GM12878 (cell line): ENCODE data around the gene RICTOR. TPM values are rescaled to one million over a fixed set of nuclear protein-coding genes. Genes with fewer than 3 reads are reported as not detected.

ENCODE experiments used
- ATAC-seq: fragments of 200-7000 bp; cut with Tn5 transposase; 3 replicates; pipeline ENCODE4 v1.9.1; 2020; ENCODE audit warnings: mild to moderate bottlenecking, moderate library complexity
- BruUV-seq: library from RNA; stranded (reverse); fragments of 400-500 nt; replicated peaks from 2 replicates; lab custom pipeline; 2021; lab: Mats Ljungman, UMichigan
- CTCF ChIA-PET: fragments of 300-600 bp; sonication (Branson Sonifier 250); formaldehyde crosslinking; extraction: SDS; loops from one replicate; lab custom pipeline; 2021; ENCODE audit warnings: inconsistent platforms; lab: Yijun Ruan, JAX
- POLR2A ChIA-PET: fragments of 350-600 bp; formaldehyde crosslinking; extraction: SDS; loops from one replicate; lab custom pipeline; 2021; ENCODE audit warnings: inconsistent platforms; lab: Charles Lee
- RAD21 ChIA-PET: fragments of 300-600 bp; sonication (Branson Sonifier 250); formaldehyde crosslinking; loops from one replicate; lab custom pipeline; 2023; ENCODE audit warnings: antibody characterized with exemption; ENCODE audit not compliant: unreplicated experiment; lab: Charles Lee
- SMC1A ChIA-PET: fragments of 300-600 bp; sonication (Branson Sonifier 250); formaldehyde crosslinking; loops from one replicate; lab custom pipeline; 2023; ENCODE audit not compliant: unreplicated experiment, uncharacterized antibody; lab: Charles Lee
- DNase-seq: peaks from one replicate; pipeline ENCODE4 v3.0.0-alpha.2; 2011; ENCODE audit warnings: low read depth, low spot score
- FAIRE-seq: peaks from 3 replicates; lab custom pipeline; 2011; peaks lifted over from hg19 to GRCh38; lab: Jason Lieb, UNC
- H2AFZ ChIP-seq: 2 replicates; pipeline ENCODE4 v1.6.0; 2011; ENCODE audit warnings: low read depth, low read length, control low read depth; ENCODE audit not compliant: control insufficient read depth
- H3K27ac ChIP-seq: 2 replicates; pipeline ENCODE4 v1.5.1; 2011; ENCODE audit warnings: control low read depth; ENCODE audit not compliant: control insufficient read depth, insufficient read depth
- H3K27me3 ChIP-seq, 2 experiments: replicated peaks in 1 of 2; 2 replicates each; pipeline versions ENCODE4 v1.6.0 to v1.6.1; 2011; ENCODE audit warnings: low read length in 1 of 2; ENCODE audit not compliant: control insufficient read depth in 2 of 2, insufficient read depth in 2 of 2
- H3K36me3 ChIP-seq, 2 experiments: 2 replicates each; pipeline ENCODE4 v1.5.1; 2011; ENCODE audit warnings: low read length in 1 of 2; ENCODE audit not compliant: control insufficient read depth in 2 of 2, insufficient read depth in 2 of 2
- H3K4me1 ChIP-seq: 2 replicates; pipeline ENCODE4 v1.6.1; 2011; ENCODE audit warnings: mild to moderate bottlenecking, low read length, moderate library complexity, mixed read lengths; ENCODE audit not compliant: control insufficient read depth, insufficient read depth
- H3K4me2 ChIP-seq: 2 replicates; pipeline ENCODE4 v1.6.0; 2011; ENCODE audit warnings: control low read depth; ENCODE audit not compliant: control insufficient read depth, insufficient read depth
- H3K4me3 ChIP-seq: fragments of 200-600 bp; sonication (generic); 2 replicates; pipeline ENCODE4 v1.5.1; 2016
- H3K79me2 ChIP-seq: 2 replicates; pipeline ENCODE4 v1.6.0; 2011; ENCODE audit warnings: low read length; ENCODE audit not compliant: control insufficient read depth, insufficient read depth
- H3K9ac ChIP-seq: 2 replicates; pipeline ENCODE4 v1.8.0; 2011; ENCODE audit warnings: low read length, control low read depth, mixed read lengths; ENCODE audit not compliant: control insufficient read depth, insufficient read depth
- H3K9me3 ChIP-seq: replicated peaks from 3 replicates; pipeline ENCODE4 v1.5.1; 2011; ENCODE audit warnings: mild to moderate bottlenecking, low read length; ENCODE audit not compliant: control insufficient read depth, insufficient read depth
- H4K20me1 ChIP-seq: 2 replicates; pipeline ENCODE4 v1.6.0; 2011; ENCODE audit not compliant: control insufficient read depth, insufficient read depth
- BHLHE40 ChIP-seq, 2 experiments: fragments of 450-650 bp in 1 of 2; IDR thresholded peaks; 2 replicates each; pipeline ENCODE4 v1.6.1; 2011 to 2017; ENCODE audit warnings: low read depth in 2 of 2, borderline replicate concordance in 1 of 2, improper control_type of control experiment in 1 of 2, low read length in 1 of 2, mild to moderate bottlenecking in 1 of 2
- BMI1 ChIP-seq: fragments of 450-650 bp; IDR thresholded peaks from 2 replicates; pipeline ENCODE4 v1.6.1; 2016; ENCODE audit warnings: mild to moderate bottlenecking, moderate library complexity, borderline replicate concordance
- CHD2 ChIP-seq: IDR thresholded peaks from 2 replicates; pipeline ENCODE4 v1.6.1; 2011; ENCODE audit warnings: low read depth, low read length, improper control_type of control experiment, borderline replicate concordance
- CHD4 ChIP-seq: fragments of 200-600 bp; sonication (generic); IDR thresholded peaks from 2 replicates; pipeline ENCODE4 v1.6.1; 2016; ENCODE audit warnings: mild to moderate bottlenecking
- CTCF ChIP-seq, 3 experiments: IDR thresholded peaks in 2 of 3; conservative IDR thresholded peaks in 1 of 3; 2 replicates each; pipeline ENCODE4 v1.5.1; 2011; ENCODE audit warnings: low read depth in 3 of 3, low read length in 3 of 3, mild to moderate bottlenecking in 3 of 3, control low read depth in 2 of 3, moderate library complexity in 2 of 3, inconsistent platforms in 1 of 3, mixed read lengths in 1 of 3; ENCODE audit not compliant: control insufficient read depth in 2 of 3, insufficient read depth in 1 of 3; ENCODE audit errors: extremely low read depth in 1 of 3
- EP300 ChIP-seq, 2 experiments: fragments of 150-350 bp in 1 of 2; IDR thresholded peaks; 2 replicates each; pipeline ENCODE4 v1.6.1; 2011 to 2012; ENCODE audit warnings: low read depth in 2 of 2, low read length in 2 of 2, borderline replicate concordance in 1 of 2, improper control_type of control experiment in 1 of 2, inconsistent platforms in 1 of 2; ENCODE audit not compliant: control insufficient read depth in 1 of 2
- GABPA ChIP-seq: IDR thresholded peaks from 2 replicates; pipeline ENCODE4 v1.6.1; 2014; ENCODE audit warnings: antibody characterized with exemption, low read depth, mild to moderate bottlenecking, inconsistent platforms
- IRF3 ChIP-seq: fragments of 450-650 bp; IDR thresholded peaks from 2 replicates; pipeline ENCODE4 v1.6.1; 2014; ENCODE audit warnings: mild to moderate bottlenecking
- PML ChIP-seq: IDR thresholded peaks from 2 replicates; pipeline ENCODE4 v1.6.1; 2012; ENCODE audit warnings: low read length, inconsistent platforms
- POU2F2 ChIP-seq: IDR thresholded peaks from 3 replicates; pipeline ENCODE4 v1.6.1; 2011; ENCODE audit warnings: low read depth, mild to moderate bottlenecking, low read length, borderline replicate concordance
- RAD51 ChIP-seq: fragments of 450-650 bp; IDR thresholded peaks from 2 replicates; pipeline ENCODE4 v1.6.1; 2016; ENCODE audit warnings: moderate library complexity, mild to moderate bottlenecking, inconsistent platforms
- RCOR1 ChIP-seq: conservative IDR thresholded peaks from 2 replicates; pipeline ENCODE4 v1.6.1; 2012; ENCODE audit warnings: low read depth, low read length, improper control_type of control experiment
- SREBF1 ChIP-seq: IDR thresholded peaks from 2 replicates; pipeline ENCODE4 v1.6.1; 2012; ENCODE audit warnings: mild to moderate bottlenecking, low read length
- ZNF217 ChIP-seq: fragments of 450-650 bp; IDR thresholded peaks from 2 replicates; pipeline ENCODE4 v1.6.1; 2017; ENCODE audit warnings: antibody characterized with exemption, mild to moderate bottlenecking
- ZSCAN29 ChIP-seq: fragments of 450-650 bp; IDR thresholded peaks from 2 replicates; pipeline ENCODE4 v1.6.1; 2017; ENCODE audit warnings: mild to moderate bottlenecking, moderate library complexity
- WGBS: methylation state at CpG from one replicate; pipeline ENCODE4 v1.1.6; 2016; ENCODE audit warnings: low lambda C conversion rate; ENCODE audit not compliant: insufficient replicate concordance, insufficient coverage; ENCODE audit errors: missing lambda C conversion rate; 5-methylcytosine and 5-hydroxymethylcytosine counted together
- in situ Hi-C: fragments of 300-500 bp; cut with MboI; formaldehyde crosslinking; loops from 9 replicates; pipeline ENCODE4 v1.14.3; 2018; ENCODE audit warnings: mixed read lengths
- intact Hi-C: fragments of 100-400 bp; cut with micrococcal nuclease; formaldehyde crosslinking; loops from one replicate; pipeline ENCODE4 v1.14.2; 2022; ENCODE audit not compliant: unreplicated experiment
- polyA plus RNA-seq, 11 experiments: library from polyadenylated mRNA; depleted of rRNA in 4 of 11; unstranded in 6 of 11; stranded (reverse) in 5 of 11; fragments of >200 nt; fragmentation: Nextera tagmentation in 4 of 11; fragmentation: Illumina TruSeq in 1 of 11; extraction: Ambion mirVana in 4 of 11; extraction: Trizol in 1 of 11; gene quantifications; 1 replicate in 1 of 11; 2 replicates in 10 of 11; pipeline versions ENCODE4 v1.2.1 to v1.2.3, GENCODE V29; 2011 to 2016; ENCODE audit warnings: inconsistent platforms in 2 of 11, missing spikeins in 2 of 11, low read depth in 1 of 11
- total RNA-seq, 4 experiments: library from RNA; depleted of rRNA in 3 of 4; stranded (reverse); fragments of >200 nt in 3 of 4; fragmentation: Illumina TruSeq in 1 of 4; extraction: Trizol in 1 of 4; gene quantifications; 2 replicates each; pipeline versions ENCODE4 v1.2.1 to v1.2.3, GENCODE V29; 2013 to 2021
- TF ChIP-seq, protein P1 (sequence below): fragments of 450-650 bp; IDR thresholded peaks from 2 replicates; pipeline ENCODE4 v1.6.1; 2016; ENCODE audit warnings: mild to moderate bottlenecking
- TF ChIP-seq, protein P2 (sequence below): IDR thresholded peaks from 2 replicates; pipeline ENCODE4 v1.6.1; 2012; ENCODE audit warnings: low read depth, low read length, improper control_type of control experiment

RICTOR gene
- total and polyA plus RNA-seq, 10 of the 15 experiments (the other 5 are each of a cell fraction or from before 2014, with no cell fraction given) = 2.7 to 23.0 (median 6.9) TPM

DNA sequence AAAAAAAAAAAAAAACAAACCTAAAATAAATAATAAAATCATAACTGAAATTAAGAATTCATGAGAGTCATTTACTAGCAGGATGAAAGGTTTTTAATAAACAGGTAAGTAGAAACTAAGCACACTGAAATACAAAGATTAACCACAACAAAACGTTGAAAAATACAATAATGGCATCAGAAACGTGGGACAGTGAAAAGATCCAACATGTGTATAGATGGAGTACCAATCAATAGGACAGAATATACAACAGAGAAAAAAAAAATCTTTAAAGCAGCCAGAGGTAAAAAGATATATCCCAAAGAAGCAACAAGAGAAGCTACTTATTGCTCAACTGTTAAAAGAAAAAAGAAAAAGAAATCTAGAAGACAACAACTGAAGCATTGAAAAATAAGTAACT, 75.2 kb downstream of the RICTOR start:
- ChIA-PET SMC1A (interaction anchor here (1.7 kb wide), 1 partner anchor 81 kb away, joined by 13 read pairs; no protein-coding TSS in a partner anchor), CTCF (no interaction called here), POLR2A (interaction anchor here (0.6 kb wide), 1 partner anchor 43 kb away, joined by 3 read pairs; no protein-coding TSS in a partner anchor), RAD21 (interaction anchor here (2.7 kb wide), 1 partner anchor 81 kb away, joined by 9 read pairs; no protein-coding TSS in a partner anchor)
- no peak overlapping the region for H2AFZ ChIP-seq
- H3K27me3 ChIP-seq = no peaks in the 10 kb centered on the region
- H3K4me3 ChIP-seq = no peak overlapping the region
- no peak overlapping the region for H3K9ac ChIP-seq
- WGBS = 94% methylated on average over 2 of the region's 2 CpGs
- no peaks in the 10 kb centered on the region for H3K4me1 ChIP-seq
- no peaks in the 10 kb centered on the region for H3K79me2 ChIP-seq
- no peak overlapping the region for H3K27ac ChIP-seq
- no TSS peak for BruUV-seq
- H3K9me3 ChIP-seq = no peaks in the 10 kb centered on the region
- FAIRE-seq (no peak), DNase-seq (no peak), ATAC-seq (no peak)
- no peaks in the 10 kb centered on the region for H3K36me3 ChIP-seq
- no peak overlapping the region for H3K4me2 ChIP-seq
- intact Hi-C loops = loop anchor here (10.0 kb wide), 1 partner anchor 216 kb away; the partner anchor contains the start of gene FYB1
- in situ Hi-C loops = no loop called here
- H4K20me1 ChIP-seq = no peaks in the 10 kb centered on the region
- TF ChIP-seq PML (no peak), EP300 (IDR thresholded peaks at IDR 0.05; ENCODE audit: borderline replicate concordance in 1 of 2, control insufficient read depth in 1 of 2, low read depth in 2 of 2, low read length in 2 of 2) (no peak), CHD4 (no peak), POU2F2 (no peak), BMI1 (no peak), CHD2 (no peak), RAD51 (no peak), ZNF217 (no peak), CTCF (IDR thresholded peaks at IDR 0.05 in 2 of 3, conservative IDR thresholded peaks at IDR 0.05 in 1 of 3; ENCODE audit: control insufficient read depth in 2 of 3, extremely low read depth in 1 of 3, insufficient read depth in 1 of 3, low read depth in 3 of 3, low read length in 3 of 3) (no peak), RCOR1 (no peak), SREBF1 (no peak), IRF3 (no peak), BHLHE40 (IDR thresholded peaks at IDR 0.05; ENCODE audit: borderline replicate concordance in 1 of 2, low read depth in 2 of 2, low read length in 1 of 2) (no peak), ZSCAN29 (no peak), GABPA (no peak)
- TF ChIP-seq, protein P1, sequence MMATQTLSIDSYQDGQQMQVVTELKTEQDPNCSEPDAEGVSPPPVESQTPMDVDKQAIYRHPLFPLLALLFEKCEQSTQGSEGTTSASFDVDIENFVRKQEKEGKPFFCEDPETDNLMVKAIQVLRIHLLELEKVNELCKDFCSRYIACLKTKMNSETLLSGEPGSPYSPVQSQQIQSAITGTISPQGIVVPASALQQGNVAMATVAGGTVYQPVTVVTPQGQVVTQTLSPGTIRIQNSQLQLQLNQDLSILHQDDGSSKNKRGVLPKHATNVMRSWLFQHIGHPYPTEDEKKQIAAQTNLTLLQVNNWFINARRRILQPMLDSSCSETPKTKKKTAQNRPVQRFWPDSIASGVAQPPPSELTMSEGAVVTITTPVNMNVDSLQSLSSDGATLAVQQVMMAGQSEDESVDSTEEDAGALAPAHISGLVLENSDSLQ = no peak
- TF ChIP-seq, protein P2, sequence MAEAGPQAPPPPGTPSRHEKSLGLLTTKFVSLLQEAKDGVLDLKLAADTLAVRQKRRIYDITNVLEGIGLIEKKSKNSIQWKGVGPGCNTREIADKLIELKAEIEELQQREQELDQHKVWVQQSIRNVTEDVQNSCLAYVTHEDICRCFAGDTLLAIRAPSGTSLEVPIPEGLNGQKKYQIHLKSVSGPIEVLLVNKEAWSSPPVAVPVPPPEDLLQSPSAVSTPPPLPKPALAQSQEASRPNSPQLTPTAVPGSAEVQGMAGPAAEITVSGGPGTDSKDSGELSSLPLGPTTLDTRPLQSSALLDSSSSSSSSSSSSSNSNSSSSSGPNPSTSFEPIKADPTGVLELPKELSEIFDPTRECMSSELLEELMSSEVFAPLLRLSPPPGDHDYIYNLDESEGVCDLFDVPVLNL = no peak
